Measurements from ENCODE around the gene CMKLR1. TPM values are rescaled to one million over a fixed set of nuclear protein-coding genes. Genes with fewer than 3 reads are reported as not detected.

Gene CMKLR1, protein sequence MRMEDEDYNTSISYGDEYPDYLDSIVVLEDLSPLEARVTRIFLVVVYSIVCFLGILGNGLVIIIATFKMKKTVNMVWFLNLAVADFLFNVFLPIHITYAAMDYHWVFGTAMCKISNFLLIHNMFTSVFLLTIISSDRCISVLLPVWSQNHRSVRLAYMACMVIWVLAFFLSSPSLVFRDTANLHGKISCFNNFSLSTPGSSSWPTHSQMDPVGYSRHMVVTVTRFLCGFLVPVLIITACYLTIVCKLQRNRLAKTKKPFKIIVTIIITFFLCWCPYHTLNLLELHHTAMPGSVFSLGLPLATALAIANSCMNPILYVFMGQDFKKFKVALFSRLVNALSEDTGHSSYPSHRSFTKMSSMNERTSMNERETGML
- total RNA-seq, result under 0.01 TPM in 1 of 2 replicates, not detected in the other
- 0.19 and 0.82 TPM in 2 replicates for polyA plus RNA-seq
- polyA plus RNA-seq (2012), result 0.03 and 0.37 TPM in 2 replicates
- 18.0 TPM in 1 of 2 replicates, not detected in the other for polyA minus RNA-seq (ENCODE audit: low replicate concordance)

DNA sequence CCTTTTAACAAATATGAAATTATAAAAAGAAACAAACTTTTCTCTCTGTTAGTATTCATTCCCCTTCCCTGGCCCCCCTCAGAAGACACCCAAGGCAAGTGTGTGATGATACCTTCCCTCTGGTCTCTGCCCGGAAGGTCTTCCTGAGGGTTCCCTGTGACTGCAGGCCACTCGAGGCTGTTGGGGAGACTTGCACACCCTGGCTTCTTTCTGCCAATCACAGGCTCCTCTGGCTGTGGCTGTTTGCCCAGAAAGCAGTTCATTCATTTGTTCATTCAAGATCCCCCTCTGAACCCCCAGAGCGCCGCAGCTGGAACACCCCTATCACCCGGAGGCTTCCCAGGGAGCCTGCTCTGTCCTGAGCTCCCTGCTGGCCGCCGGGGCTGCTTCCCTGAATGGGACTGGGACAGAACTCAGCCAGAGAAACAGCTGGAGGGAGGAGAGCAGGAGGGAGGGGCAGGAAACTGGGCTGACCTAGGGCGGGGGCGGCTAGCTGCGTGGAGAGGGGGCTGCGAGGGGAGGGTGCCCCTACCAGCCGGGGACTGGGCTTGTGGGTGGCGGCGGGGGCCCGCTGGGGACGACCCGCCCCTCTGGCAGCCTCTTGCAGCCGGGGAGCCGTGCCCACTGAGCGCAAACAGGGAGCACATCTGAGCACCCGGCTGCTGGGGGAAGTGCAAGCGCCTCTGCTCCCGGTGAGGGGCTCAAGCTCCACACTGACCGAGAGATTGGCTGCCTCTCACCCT, at the start of gene CMKLR1:
CMKLR1 (minus strand) TSS at position 397 of the 743 bp plus-strand sequence. CDS start 45,720 bp downstream, outside the sequence.
- Histone ChIP-seq H3K4me2 (ENCODE audit: extremely low read depth, insufficient read depth, low read length) (no peak within 1 kb of the TSS), H3K9ac (ENCODE audit: insufficient read depth, low read length) (no peak within 1 kb of the TSS), H3K9me3 (ENCODE audit: control insufficient read depth, insufficient read depth, low read depth, low read length) (no peaks in the 10 kb centered on the region), H2AFZ (ENCODE audit: low read length) (no peak within 1 kb of the TSS), H3K4me1 (ENCODE audit: control insufficient read depth, extremely low read depth, insufficient read depth, low read length) (no peaks in the 10 kb centered on the region), H3K27me3 (ENCODE audit: control insufficient read depth, insufficient read depth, low read length) (peaks cover 5% of the 10 kb centered on the region), H3K4me3 (replicated peaks in 1 of 4; ENCODE audit: control extremely low read depth in 1 of 4, insufficient read depth in 1 of 4, low read depth in 3 of 4, low read length in 4 of 4) (no peak within 1 kb of the TSS), H3K79me2 (ENCODE audit: control insufficient read depth, insufficient read depth, low read length) (no peaks in the 10 kb centered on the region), H3K27ac (ENCODE audit: insufficient read depth, low read length) (no peak within 1 kb of the TSS), H3K36me3 (ENCODE audit: control insufficient read depth, insufficient read depth, low read length) (no peaks in the 10 kb centered on the region), H4K20me1 (ENCODE audit: control insufficient read depth, extremely low read depth, insufficient read depth, low read length) (no peaks in the 10 kb centered on the region)
- TF ChIP-seq EZH2 (IDR thresholded peaks at IDR 0.05; ENCODE audit: low read length, missing control alignments), result no peak
- TF ChIP-seq, protein P1, sequence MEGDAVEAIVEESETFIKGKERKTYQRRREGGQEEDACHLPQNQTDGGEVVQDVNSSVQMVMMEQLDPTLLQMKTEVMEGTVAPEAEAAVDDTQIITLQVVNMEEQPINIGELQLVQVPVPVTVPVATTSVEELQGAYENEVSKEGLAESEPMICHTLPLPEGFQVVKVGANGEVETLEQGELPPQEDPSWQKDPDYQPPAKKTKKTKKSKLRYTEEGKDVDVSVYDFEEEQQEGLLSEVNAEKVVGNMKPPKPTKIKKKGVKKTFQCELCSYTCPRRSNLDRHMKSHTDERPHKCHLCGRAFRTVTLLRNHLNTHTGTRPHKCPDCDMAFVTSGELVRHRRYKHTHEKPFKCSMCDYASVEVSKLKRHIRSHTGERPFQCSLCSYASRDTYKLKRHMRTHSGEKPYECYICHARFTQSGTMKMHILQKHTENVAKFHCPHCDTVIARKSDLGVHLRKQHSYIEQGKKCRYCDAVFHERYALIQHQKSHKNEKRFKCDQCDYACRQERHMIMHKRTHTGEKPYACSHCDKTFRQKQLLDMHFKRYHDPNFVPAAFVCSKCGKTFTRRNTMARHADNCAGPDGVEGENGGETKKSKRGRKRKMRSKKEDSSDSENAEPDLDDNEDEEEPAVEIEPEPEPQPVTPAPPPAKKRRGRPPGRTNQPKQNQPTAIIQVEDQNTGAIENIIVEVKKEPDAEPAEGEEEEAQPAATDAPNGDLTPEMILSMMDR (conservative IDR thresholded peaks at IDR 0.05 in 1 of 2, IDR thresholded peaks at IDR 0.05 in 1 of 2; ENCODE audit: low read depth in 1 of 2, low read length in 2 of 2), result no peak
- no peak for DNase-seq (ENCODE audit: low read depth in 2 of 2)

- no peaks in the 10 kb centered on the region for H3K4me1 ChIP-seq (ENCODE audit: control insufficient read depth, extremely low read depth, insufficient read depth, low read length)
- no peaks in the 10 kb centered on the region for H4K20me1 ChIP-seq (ENCODE audit: control insufficient read depth, extremely low read depth, insufficient read depth, low read length)
- H3K9me3 ChIP-seq (ENCODE audit: control insufficient read depth, insufficient read depth, low read depth, low read length), result no peaks in the 10 kb centered on the region
- no peak overlapping the region for H3K9ac ChIP-seq (ENCODE audit: insufficient read depth, low read length)
- no peaks in the 10 kb centered on the region for H3K79me2 ChIP-seq (ENCODE audit: control insufficient read depth, insufficient read depth, low read length)
- no peak overlapping the region for H3K4me2 ChIP-seq (ENCODE audit: extremely low read depth, insufficient read depth, low read length)
- no peak overlapping the region for H3K4me3 ChIP-seq (replicated peaks in 1 of 4; ENCODE audit: control extremely low read depth in 1 of 4, insufficient read depth in 1 of 4, low read depth in 3 of 4, low read length in 4 of 4)
- H3K27me3 ChIP-seq (ENCODE audit: control insufficient read depth, insufficient read depth, low read length), result no peaks in the 10 kb centered on the region
- H3K36me3 ChIP-seq (ENCODE audit: control insufficient read depth, insufficient read depth, low read length), result no peaks in the 10 kb centered on the region
- no peak overlapping the region for H3K27ac ChIP-seq (ENCODE audit: insufficient read depth, low read length)
- TF ChIP-seq, protein P1 (conservative IDR thresholded peaks at IDR 0.05 in 1 of 2, IDR thresholded peaks at IDR 0.05 in 1 of 2; ENCODE audit: low read depth in 1 of 2, low read length in 2 of 2), result no peak
- no peak for TF ChIP-seq EZH2 (IDR thresholded peaks at IDR 0.05; ENCODE audit: low read length, missing control alignments)
- no peak for DNase-seq (ENCODE audit: low read depth in 2 of 2)
- no peak overlapping the region for H2AFZ ChIP-seq (ENCODE audit: low read length)
Observed at GRCh38 chr12:108387771-108388170, 48.7 kb upstream of the CMKLR1 start.

DNA sequence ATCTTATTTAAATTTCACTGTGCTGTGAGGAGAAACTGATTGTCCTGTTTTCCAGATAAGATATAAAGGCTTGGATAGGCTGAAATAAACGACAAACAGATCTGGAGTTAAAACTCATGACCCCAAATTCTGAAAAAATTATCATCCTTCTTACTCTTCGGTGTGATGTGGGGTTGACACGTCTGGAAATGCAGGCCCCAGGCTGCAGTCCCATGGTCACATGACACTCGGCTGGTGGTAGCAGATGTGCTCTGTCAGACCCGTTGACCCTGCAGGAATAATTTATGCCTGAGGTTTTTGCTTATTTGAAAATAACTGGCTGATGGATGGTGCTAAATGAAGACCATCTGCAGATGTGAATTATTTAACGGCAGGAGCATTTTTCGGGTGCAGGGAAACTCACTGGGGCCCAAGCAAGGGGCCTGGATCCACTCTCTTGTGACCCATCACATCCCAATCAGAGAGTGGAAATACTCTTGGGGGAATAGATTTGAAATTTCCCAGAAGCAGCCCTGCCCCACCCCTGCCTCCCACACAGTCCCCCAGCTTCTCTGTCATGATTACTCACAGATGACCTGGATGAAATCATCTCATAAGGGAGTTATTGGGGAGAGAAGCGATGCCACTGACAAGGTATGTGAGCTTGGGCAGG, 47.7 kb upstream of the CMKLR1 start:
- Histone ChIP-seq H3K4me3 (replicated peaks in 1 of 4; ENCODE audit: control extremely low read depth in 1 of 4, insufficient read depth in 1 of 4, low read depth in 3 of 4, low read length in 4 of 4) (no peak overlapping the region), H3K27me3 (ENCODE audit: control insufficient read depth, insufficient read depth, low read length) (no peaks in the 10 kb centered on the region), H3K27ac (ENCODE audit: insufficient read depth, low read length) (no peak overlapping the region), H3K4me2 (ENCODE audit: extremely low read depth, insufficient read depth, low read length) (no peak overlapping the region), H3K4me1 (ENCODE audit: control insufficient read depth, extremely low read depth, insufficient read depth, low read length) (no peaks in the 10 kb centered on the region), H3K9ac (ENCODE audit: insufficient read depth, low read length) (no peak overlapping the region), H3K79me2 (ENCODE audit: control insufficient read depth, insufficient read depth, low read length) (no peaks in the 10 kb centered on the region), H3K9me3 (ENCODE audit: control insufficient read depth, insufficient read depth, low read depth, low read length) (no peaks in the 10 kb centered on the region), H3K36me3 (ENCODE audit: control insufficient read depth, insufficient read depth, low read length) (no peaks in the 10 kb centered on the region), H4K20me1 (ENCODE audit: control insufficient read depth, extremely low read depth, insufficient read depth, low read length) (no peaks in the 10 kb centered on the region), H2AFZ (ENCODE audit: low read length) (no peak overlapping the region)
- TF ChIP-seq, protein P1 (conservative IDR thresholded peaks at IDR 0.05 in 1 of 2, IDR thresholded peaks at IDR 0.05 in 1 of 2; ENCODE audit: low read depth in 1 of 2, low read length in 2 of 2), result no peak
- no peak for TF ChIP-seq EZH2 (IDR thresholded peaks at IDR 0.05; ENCODE audit: low read length, missing control alignments)
- no peak for DNase-seq (ENCODE audit: low read depth in 2 of 2)

Data from fibroblast of lung (primary cell).